Fibroblast of villous mesenchyme (primary cell): ENCODE results near the gene APOM. TPM values are rescaled to one million over a fixed set of nuclear protein-coding genes. Genes with fewer than 3 reads are reported as not detected.

ENCODE experiments used
- DNase-seq: peaks from one replicate; pipeline ENCODE4 v3.0.0-alpha.2; 2010; ENCODE audit warnings: low read depth
- H3K4me3 ChIP-seq: 2 replicates; pipeline ENCODE4 v1.5.1; 2011; ENCODE audit warnings: low read depth, mild to moderate bottlenecking, low read length
- total RNA-seq: library from RNA; depleted of rRNA; stranded (reverse); fragments of >200 nt; gene quantifications from 2 replicates; pipeline ENCODE4 v1.2.3, GENCODE V29; 2012
- TF ChIP-seq, protein P1 (sequence below): IDR thresholded peaks from 2 replicates; pipeline ENCODE4 v1.5.1; 2012; ENCODE audit warnings: low read depth, mild to moderate bottlenecking, low read length; ENCODE audit not compliant: insufficient read depth

The APOM gene
- total RNA-seq, result 0.43 and 0.97 TPM in 2 replicates

DNA sequence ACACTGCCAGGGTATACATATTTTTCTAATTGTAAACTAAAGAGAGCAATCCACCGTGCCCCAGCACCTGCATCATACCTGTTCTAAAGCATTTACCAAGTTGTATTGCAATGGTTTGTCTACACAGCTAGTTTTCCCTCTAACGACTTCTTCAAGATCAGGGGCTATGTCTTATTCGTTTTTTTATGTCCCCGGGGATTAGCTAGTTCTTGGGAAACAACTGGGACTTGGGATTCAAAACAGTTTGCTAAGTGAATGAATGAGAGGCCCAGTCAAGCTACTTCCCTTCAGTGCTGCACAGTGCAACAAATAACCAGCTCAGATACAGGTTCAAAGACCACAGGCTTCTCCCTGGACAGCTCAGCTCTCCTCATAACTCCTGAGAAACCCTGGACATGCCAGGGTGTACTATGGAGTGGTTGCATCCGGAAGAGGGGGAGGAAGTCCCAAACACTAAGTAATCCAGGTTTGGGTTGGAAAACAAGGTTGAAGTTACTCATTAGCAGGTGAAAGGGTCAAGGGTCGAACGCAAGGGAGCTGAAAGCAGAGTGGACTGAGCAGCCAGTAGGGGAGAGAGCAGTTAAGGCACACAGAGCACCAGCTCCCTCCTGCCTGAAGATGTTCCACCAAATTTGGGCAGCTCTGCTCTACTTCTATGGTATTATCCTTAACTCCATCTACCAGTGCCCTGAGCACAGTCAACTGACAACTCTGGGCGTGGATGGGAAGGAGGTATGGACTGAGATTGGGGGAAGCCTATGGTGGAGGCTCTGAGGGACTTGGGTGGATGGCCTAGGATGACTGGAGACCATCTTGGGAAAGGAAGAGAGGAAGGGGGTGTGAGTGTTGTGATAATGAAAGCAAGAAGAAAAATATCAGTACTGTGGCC is at the start of gene APOM:
Gene APOM (plus strand): TSS at position 546 of the 889 bp plus-strand sequence. CDS start 73 bp downstream, at position 619.
- DNase-seq, result no peak
- TF ChIP-seq, protein P1, sequence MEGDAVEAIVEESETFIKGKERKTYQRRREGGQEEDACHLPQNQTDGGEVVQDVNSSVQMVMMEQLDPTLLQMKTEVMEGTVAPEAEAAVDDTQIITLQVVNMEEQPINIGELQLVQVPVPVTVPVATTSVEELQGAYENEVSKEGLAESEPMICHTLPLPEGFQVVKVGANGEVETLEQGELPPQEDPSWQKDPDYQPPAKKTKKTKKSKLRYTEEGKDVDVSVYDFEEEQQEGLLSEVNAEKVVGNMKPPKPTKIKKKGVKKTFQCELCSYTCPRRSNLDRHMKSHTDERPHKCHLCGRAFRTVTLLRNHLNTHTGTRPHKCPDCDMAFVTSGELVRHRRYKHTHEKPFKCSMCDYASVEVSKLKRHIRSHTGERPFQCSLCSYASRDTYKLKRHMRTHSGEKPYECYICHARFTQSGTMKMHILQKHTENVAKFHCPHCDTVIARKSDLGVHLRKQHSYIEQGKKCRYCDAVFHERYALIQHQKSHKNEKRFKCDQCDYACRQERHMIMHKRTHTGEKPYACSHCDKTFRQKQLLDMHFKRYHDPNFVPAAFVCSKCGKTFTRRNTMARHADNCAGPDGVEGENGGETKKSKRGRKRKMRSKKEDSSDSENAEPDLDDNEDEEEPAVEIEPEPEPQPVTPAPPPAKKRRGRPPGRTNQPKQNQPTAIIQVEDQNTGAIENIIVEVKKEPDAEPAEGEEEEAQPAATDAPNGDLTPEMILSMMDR, result no peak
- no peak within 1 kb of the TSS for H3K4me3 ChIP-seq

DNA sequence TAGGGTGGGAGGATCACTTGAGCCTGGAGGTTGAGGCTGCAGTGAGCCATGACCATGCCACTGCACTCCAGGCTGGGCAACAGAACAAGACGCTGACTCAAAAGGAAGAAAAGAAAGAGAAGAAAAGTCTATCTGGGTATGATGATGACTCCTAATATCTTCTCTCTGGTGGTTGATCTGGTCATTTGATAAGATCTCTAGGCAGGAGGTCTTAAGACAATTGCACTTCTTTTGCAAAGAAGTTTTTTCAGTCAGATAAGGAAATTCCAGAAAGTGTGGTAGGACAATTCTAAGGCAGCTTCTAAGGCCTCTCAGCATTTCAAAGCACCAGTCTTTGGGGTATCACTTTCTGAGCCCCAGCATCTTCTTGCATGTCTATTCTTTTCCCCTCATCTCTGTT is 48.4 kb upstream of the APOM start:
- H3K4me3 ChIP-seq, result no peak overlapping the region
- TF ChIP-seq, protein P1, result no peak
- no peak for DNase-seq

DNA sequence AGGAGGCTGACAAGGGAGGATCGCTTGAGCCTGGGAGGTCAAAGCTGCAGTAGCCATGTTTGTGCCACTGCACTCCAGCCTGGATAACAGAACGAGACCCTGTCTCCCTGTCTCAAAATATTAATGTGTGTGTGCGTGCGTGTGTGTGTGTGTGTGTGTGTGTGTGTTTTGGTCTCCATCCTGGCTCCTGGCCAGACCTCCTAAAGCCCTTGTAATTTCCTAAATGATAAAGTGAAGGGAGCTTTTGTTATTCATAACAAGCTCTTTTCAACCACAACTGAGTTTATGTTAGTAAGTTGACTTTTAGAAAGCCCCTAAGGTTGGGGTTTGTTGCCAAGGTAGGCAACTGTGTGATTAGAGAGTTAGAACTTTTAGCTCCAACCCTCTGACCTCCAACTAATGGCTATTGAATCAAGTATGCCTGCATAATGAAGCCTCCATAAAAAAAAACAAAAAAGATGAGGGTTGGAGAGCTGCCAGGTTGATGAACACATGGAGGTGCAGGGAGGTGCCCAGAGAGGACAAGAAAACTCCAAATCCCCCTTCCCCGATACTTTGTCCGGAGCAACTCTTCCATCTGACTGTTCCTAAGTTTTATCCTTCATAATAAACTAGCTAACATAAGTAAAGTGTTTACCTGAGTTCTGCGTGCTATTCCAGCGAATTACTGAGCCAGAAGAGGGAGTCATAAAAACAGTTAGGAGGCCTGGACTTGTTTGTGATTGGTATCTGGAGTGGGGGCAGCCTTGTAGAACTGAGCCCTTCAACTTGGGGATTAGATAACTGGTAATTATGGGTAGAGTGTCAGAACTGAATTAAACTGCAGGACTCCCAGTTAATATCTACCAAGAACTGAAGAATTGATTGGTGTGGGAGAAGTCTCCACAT is 45.9 kb upstream of the APOM start:
- H3K4me3 ChIP-seq, result no peak overlapping the region
- DNase-seq, result no peak
- TF ChIP-seq, protein P1, result no peak

DNA sequence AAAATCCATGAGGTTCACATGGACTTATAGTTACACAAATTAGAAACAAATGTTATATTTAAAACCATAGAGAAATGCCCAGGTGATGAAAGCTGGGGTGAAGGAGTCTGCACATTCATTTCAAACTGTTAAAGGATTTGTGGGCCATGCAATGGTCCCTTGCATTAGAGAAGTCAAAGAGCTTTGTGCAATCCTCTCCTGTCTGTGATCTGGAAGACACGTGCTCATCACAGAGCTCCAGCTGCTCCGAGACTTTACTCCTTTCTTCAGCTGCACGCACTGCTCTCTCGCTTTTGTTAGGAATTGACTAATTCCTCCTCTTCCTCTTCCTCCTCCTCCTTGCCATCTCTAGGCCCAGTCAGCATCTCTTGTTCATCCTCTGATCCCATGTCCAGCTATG is 44.7 kb upstream of the APOM start:
- no peak overlapping the region for H3K4me3 ChIP-seq
- DNase-seq, result no peak
- TF ChIP-seq, protein P1, result no peak

DNA sequence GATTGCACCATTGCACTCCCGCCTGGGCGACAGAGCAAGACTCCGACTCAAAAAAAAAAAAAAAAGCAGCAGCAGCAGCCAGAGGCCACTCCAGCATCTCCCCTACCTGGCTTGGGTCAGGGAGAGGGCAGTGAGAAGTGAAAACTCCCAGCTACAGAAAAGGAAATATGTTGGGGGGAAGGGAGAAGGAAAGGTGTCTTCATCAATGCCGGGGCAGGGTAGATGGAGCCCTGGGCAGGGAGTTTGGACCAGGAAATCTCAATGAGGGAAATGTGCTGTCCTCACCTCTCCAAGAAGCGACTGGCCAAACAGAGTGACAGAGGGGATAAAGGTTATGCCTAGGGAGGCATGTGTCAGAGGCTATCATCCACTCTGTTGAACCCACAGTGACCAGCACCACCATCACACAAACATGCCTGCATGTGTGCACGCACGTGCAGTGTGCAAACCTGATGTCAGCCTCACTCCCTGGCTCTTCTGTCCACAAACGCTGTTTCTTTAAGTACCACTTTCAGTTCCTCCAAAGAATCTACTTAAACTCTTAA is 41.5 kb upstream of the APOM start:
- no peak overlapping the region for H3K4me3 ChIP-seq
- no peak for DNase-seq
- TF ChIP-seq, protein P1, result no peak

DNA sequence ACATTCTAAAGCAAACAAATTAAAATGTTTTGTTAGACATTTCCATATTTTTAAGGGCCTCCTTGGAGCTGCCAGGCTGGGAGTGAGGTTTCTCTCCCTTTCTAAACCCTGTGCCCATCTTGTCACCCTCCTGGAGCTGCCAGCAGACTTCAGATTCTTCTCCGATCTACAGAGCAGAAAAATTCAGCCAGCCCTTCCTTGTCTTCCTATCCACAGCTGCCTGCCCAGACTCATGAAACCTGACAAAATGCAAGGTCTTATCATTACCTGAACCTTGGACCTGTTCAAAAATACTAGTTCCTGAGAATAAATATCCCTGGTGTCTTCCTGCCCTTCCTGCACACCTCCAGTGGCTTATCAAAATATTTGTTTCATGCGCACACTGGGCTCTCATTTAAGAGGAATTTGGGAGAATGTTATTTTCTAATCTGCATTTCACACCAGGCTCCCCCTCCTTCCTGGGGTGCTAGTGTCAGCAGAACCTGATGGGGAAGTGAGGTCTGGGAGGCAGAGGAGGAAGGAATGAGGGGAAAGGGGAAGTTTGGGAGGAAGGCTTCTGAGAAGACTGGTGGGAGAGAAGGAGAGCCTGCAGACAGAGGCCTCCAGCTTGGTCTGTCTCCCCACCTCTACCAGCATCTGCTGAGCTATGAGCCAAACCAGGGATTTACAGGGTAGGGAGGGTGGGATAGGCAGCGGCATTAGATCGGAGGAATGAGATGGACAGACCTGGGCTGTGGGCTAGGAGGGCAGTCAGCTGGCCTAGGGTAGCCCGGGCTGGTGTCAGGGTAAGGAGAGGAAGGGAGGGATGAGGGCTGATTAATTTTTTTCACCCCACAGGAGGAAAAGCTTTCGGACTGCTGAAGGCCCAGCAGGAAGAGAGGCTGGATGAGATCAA is 40.8 kb upstream of the APOM start, which contains the start of gene AIF1:
Gene AIF1 (plus strand): TSS at position 551 of the 895 bp plus-strand sequence. CDS start 96 bp downstream, at position 647.
- TF ChIP-seq, protein P1, result no peak
- H3K4me3 ChIP-seq, result no peak within 1 kb of the TSS
- DNase-seq, result no peak
